Measurements from ENCODE around the gene HS3ST6.
"Not testable (repeated sequence)": the region's sequence is repeated elsewhere in the genome, so short reads cannot be mapped to it uniquely, and the experiment has no call there.

The HS3ST6 gene

GRCh38 chr16:1942810-1943726 is 24.9 kb upstream of the HS3ST6 start, which contains the start of gene MSRB1:
MSRB1 (minus strand) TSS chr16:1943199; CDS start chr16:1943156, 43 bp downstream.
- H3K27me3 ChIP-seq (ENCODE audit: control insufficient read depth, insufficient read depth, low read length), result no peaks in the 10 kb centered on the region
- H3K9ac ChIP-seq (ENCODE audit: low read length), result peak within 1 kb of the TSS; percentile 80
- no peaks in the 10 kb centered on the region for H3K36me3 ChIP-seq (ENCODE audit: control insufficient read depth, insufficient read depth, low read length)
- peak within 1 kb of the TSS; percentile 77 for H3K4me3 ChIP-seq (ENCODE audit: low read length)
- no peaks in the 10 kb centered on the region for H3K9me3 ChIP-seq (ENCODE audit: control insufficient read depth, low read length)
- peaks cover 15% of the 10 kb centered on the region for H3K4me1 ChIP-seq (ENCODE audit: control insufficient read depth, insufficient read depth, low read length)

DNA sequence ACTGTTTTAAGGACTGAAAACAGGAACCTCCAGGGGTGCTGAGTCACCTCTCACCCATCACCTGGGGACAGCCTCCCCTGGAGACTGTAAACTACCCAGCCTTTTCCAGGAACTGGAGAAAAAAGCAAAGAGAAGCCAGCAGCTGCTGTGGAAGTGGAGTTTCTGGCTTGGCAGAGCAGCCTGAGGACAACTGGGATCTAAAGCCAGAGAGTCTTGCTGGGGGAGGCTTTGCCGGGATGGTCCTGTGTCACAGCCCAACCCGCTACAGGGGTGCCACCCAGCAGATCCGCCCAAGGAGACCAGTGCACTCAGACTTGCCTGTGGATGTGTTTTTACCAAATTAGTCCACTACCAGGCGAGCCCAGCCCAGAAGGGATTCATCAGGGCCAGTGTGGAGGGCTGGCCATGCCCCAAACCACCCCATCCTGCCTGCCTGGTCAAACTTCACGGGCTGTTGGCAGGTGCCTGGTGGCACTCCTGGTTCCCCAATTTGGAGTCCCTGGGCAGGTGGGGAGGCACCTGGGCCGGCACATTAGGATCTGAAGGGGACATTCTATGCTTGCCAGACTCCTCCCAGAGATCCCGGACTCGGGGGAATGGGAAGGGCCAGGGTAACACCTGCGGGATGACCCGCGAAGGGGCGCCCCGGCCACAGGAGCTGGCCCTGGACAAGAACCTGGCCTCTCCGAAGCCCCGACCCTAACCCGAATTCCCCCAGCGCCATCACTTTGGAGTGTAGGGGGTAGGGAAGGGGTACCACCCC is 24.0 kb upstream of the HS3ST6 start:
- Histone ChIP-seq H3K4me3 (ENCODE audit: low read length) (peak overlapping the region; percentile 77), H3K9me3 (ENCODE audit: control insufficient read depth, low read length) (no peaks in the 10 kb centered on the region), H3K36me3 (ENCODE audit: control insufficient read depth, insufficient read depth, low read length) (no peaks in the 10 kb centered on the region), H3K4me1 (ENCODE audit: control insufficient read depth, insufficient read depth, low read length) (peaks cover 15% of the 10 kb centered on the region), H3K9ac (ENCODE audit: low read length) (peak overlapping the region; percentile 80), H3K27me3 (ENCODE audit: control insufficient read depth, insufficient read depth, low read length) (no peaks in the 10 kb centered on the region)

DNA sequence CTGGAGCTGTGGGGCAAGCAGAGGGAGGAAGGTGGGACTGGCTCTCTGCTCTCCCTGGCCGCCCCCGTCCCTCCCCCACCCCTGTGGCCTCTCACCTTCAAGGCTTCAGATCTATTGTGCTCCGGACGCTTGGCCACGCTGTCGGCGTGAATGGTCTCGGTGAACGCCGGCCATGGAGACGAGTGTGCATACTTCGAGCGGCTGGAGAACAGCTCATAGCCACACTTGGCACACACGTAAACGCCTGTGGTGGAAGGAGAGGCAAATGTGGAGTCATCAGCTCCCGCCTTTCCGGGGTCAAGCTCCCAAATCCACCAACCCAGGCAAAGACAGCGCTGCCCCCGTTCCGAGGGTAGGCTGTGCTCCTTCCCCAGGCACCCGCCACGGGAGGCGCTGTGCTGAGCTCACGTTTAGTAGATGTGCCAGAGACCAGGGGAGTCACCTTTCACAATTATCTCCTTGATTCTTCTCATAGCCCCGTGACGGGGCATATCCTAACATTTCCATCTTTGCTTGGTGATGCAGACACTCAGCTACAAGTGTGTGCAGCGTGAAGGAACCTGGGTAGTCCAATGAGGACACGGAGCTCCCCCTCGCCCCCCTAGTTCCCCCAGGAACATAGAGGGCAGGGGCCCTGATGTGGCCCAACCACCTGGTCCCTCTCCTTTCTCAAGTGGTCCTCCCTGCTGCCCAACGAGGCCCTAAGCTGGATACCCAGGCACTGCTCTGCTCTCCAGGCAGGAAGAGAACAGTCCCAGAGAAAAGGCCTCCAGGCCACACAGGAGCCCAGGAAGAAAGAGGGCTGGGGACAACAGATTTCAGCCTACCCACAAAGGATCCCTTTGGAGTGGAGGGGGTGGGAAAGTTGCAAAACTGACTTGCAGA is 23.2 kb upstream of the HS3ST6 start:
- H3K9me3 ChIP-seq (ENCODE audit: control insufficient read depth, low read length), result no peaks in the 10 kb centered on the region
- no peak overlapping the region for H3K9ac ChIP-seq (ENCODE audit: low read length)
- H3K27me3 ChIP-seq (ENCODE audit: control insufficient read depth, insufficient read depth, low read length), result no peaks in the 10 kb centered on the region
- no peak overlapping the region for H3K4me3 ChIP-seq (ENCODE audit: low read length)
- H3K36me3 ChIP-seq (ENCODE audit: control insufficient read depth, insufficient read depth, low read length), result no peaks in the 10 kb centered on the region
- H3K4me1 ChIP-seq (ENCODE audit: control insufficient read depth, insufficient read depth, low read length), result peaks cover 15% of the 10 kb centered on the region

GRCh38 chr16:1940273-1941161 is 22.3 kb upstream of the HS3ST6 start:
- Histone ChIP-seq H3K9ac (ENCODE audit: low read length) (no peak overlapping the region), H3K4me3 (ENCODE audit: low read length) (no peak overlapping the region), H3K36me3 (ENCODE audit: control insufficient read depth, insufficient read depth, low read length) (no peaks in the 10 kb centered on the region), H3K4me1 (ENCODE audit: control insufficient read depth, insufficient read depth, low read length) (peaks cover 16% of the 10 kb centered on the region), H3K27me3 (ENCODE audit: control insufficient read depth, insufficient read depth, low read length) (no peaks in the 10 kb centered on the region), H3K9me3 (ENCODE audit: control insufficient read depth, low read length) (no peaks in the 10 kb centered on the region)

GRCh38 chr16:1939833-1940232 is 21.6 kb upstream of the HS3ST6 start:
- not testable (repeated sequence) for H3K36me3 ChIP-seq (ENCODE audit: control insufficient read depth, insufficient read depth, low read length); H3K4me3 ChIP-seq (ENCODE audit: low read length); H3K9me3 ChIP-seq (ENCODE audit: control insufficient read depth, low read length); H3K9ac ChIP-seq (ENCODE audit: low read length); H3K27me3 ChIP-seq (ENCODE audit: control insufficient read depth, insufficient read depth, low read length)
- H3K4me1 ChIP-seq (ENCODE audit: control insufficient read depth, insufficient read depth, low read length), result peaks cover 20% of the 10 kb centered on the region

- Histone ChIP-seq H3K4me3 (ENCODE audit: low read length) (no peak overlapping the region), H3K9me3 (ENCODE audit: control insufficient read depth, low read length) (no peaks in the 10 kb centered on the region), H3K4me1 (ENCODE audit: control insufficient read depth, insufficient read depth, low read length) (peaks cover 20% of the 10 kb centered on the region), H3K27me3 (ENCODE audit: control insufficient read depth, insufficient read depth, low read length) (no peaks in the 10 kb centered on the region), H3K36me3 (ENCODE audit: control insufficient read depth, insufficient read depth, low read length) (no peaks in the 10 kb centered on the region), H3K9ac (ENCODE audit: low read length) (no peak overlapping the region)
These were observed 20.7 kb upstream of the HS3ST6 start for GRCh38 chr16:1938910-1939309.

- Histone ChIP-seq H3K36me3 (ENCODE audit: control insufficient read depth, insufficient read depth, low read length) (no peaks in the 10 kb centered on the region), H3K27me3 (ENCODE audit: control insufficient read depth, insufficient read depth, low read length) (no peaks in the 10 kb centered on the region), H3K4me3 (ENCODE audit: low read length) (no peak overlapping the region), H3K9ac (ENCODE audit: low read length) (no peak overlapping the region), H3K4me1 (ENCODE audit: control insufficient read depth, insufficient read depth, low read length) (peaks cover 20% of the 10 kb centered on the region), H3K9me3 (ENCODE audit: control insufficient read depth, low read length) (no peaks in the 10 kb centered on the region)
These were observed 20.1 kb upstream of the HS3ST6 start for GRCh38 chr16:1938316-1938715.

DNA sequence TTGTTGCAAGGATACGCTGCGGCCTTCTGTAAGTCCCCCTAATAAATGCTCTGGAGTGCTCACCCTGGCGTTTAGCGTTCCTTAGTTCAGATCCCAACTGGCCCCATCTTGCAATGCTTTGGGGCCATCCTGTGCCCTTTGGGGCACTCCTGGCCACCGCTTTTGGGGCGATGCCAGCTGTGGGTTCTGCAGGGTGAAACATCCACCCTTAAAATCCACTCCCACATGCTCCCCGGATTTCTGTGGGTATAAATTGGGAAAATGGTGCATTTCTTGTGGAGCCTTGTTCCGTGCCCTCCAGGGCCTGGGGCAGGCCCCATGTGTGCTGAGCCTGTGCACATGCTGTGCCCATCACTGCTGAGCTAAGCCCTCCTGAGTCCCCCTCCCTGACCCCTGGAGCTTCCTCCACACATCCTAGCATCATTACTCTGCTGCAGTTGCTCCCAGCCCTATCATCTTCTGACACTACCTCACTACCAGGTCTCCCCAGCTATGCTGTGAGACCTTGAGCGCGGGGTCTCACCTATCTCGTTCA is 18.8 kb upstream of the HS3ST6 start:
- peaks cover 13% of the 10 kb centered on the region for H3K4me1 ChIP-seq (ENCODE audit: control insufficient read depth, insufficient read depth, low read length)
- H3K9ac ChIP-seq (ENCODE audit: low read length), result no peak overlapping the region
- H3K4me3 ChIP-seq (ENCODE audit: low read length), result no peak overlapping the region
- H3K9me3 ChIP-seq (ENCODE audit: control insufficient read depth, low read length), result no peaks in the 10 kb centered on the region
- no peaks in the 10 kb centered on the region for H3K27me3 ChIP-seq (ENCODE audit: control insufficient read depth, insufficient read depth, low read length)
- no peaks in the 10 kb centered on the region for H3K36me3 ChIP-seq (ENCODE audit: control insufficient read depth, insufficient read depth, low read length)

- H3K4me3 ChIP-seq (ENCODE audit: low read length), result no peak overlapping the region
- no peaks in the 10 kb centered on the region for H3K27me3 ChIP-seq (ENCODE audit: control insufficient read depth, insufficient read depth, low read length)
- H3K9me3 ChIP-seq (ENCODE audit: control insufficient read depth, low read length), result no peaks in the 10 kb centered on the region
- H3K36me3 ChIP-seq (ENCODE audit: control insufficient read depth, insufficient read depth, low read length), result no peaks in the 10 kb centered on the region
- H3K9ac ChIP-seq (ENCODE audit: low read length), result no peak overlapping the region
- peaks cover 5% of the 10 kb centered on the region for H3K4me1 ChIP-seq (ENCODE audit: control insufficient read depth, insufficient read depth, low read length)
These were observed 15.0 kb upstream of the HS3ST6 start for GRCh38 chr16:1933097-1933661.

GRCh38 chr16:1932050-1933028 is 14.1 kb upstream of the HS3ST6 start:
- H3K4me1 ChIP-seq (ENCODE audit: control insufficient read depth, insufficient read depth, low read length), result peaks cover 5% of the 10 kb centered on the region
- no peak overlapping the region for H3K4me3 ChIP-seq (ENCODE audit: low read length)
- H3K36me3 ChIP-seq (ENCODE audit: control insufficient read depth, insufficient read depth, low read length), result no peaks in the 10 kb centered on the region
- H3K27me3 ChIP-seq (ENCODE audit: control insufficient read depth, insufficient read depth, low read length), result no peaks in the 10 kb centered on the region
- no peak overlapping the region for H3K9ac ChIP-seq (ENCODE audit: low read length)
- H3K9me3 ChIP-seq (ENCODE audit: control insufficient read depth, low read length), result no peaks in the 10 kb centered on the region
